SJSA1 (cell line): ENCODE data around the gene XRRA1. TPM values are rescaled to one million over a fixed set of nuclear protein-coding genes. Genes with fewer than 3 reads are reported as not detected.

Source experiments
- total RNA-seq: library from RNA; depleted of rRNA; stranded (reverse); fragments of >200 nt; shearing (Covaris generic); gene quantifications from 2 replicates; pipeline ENCODE4 v1.2.3, GENCODE V29; 2014; rRNA removed

The XRRA1 gene
- total RNA-seq, 1 experiment from 2014 or later: 3.6 TPM

Other genes with a start within 250 kb of the XRRA1 start
- not detected in 2 replicates for gene CHRDL2, start 217.7 kb downstream of the XRRA1 start, total RNA-seq
- gene RNF169, start 200.2 kb downstream of the XRRA1 start, total RNA-seq: 4.8 and 9.4 TPM in 2 replicates
- 16.3 and 22.0 TPM in 2 replicates for gene SPCS2, start 175 bp upstream of the XRRA1 start, total RNA-seq
- 3.2 and 5.7 TPM in 2 replicates for gene NEU3, start 39.8 kb upstream of the XRRA1 start, total RNA-seq
- gene OR2AT4, start 147.8 kb upstream of the XRRA1 start, total RNA-seq: not detected in 2 replicates
- gene SLCO2B1, start 202.0 kb upstream of the XRRA1 start, total RNA-seq: 0.13 and 2.2 TPM in 2 replicates